Measurements from ENCODE around the gene SMC5. TPM values are rescaled to one million over a fixed set of nuclear protein-coding genes. Genes with fewer than 3 reads are reported as not detected.

Gene SMC5
- total RNA-seq, 2 donors from 2014 or later = 22.6 to 46.1 TPM

DNA sequence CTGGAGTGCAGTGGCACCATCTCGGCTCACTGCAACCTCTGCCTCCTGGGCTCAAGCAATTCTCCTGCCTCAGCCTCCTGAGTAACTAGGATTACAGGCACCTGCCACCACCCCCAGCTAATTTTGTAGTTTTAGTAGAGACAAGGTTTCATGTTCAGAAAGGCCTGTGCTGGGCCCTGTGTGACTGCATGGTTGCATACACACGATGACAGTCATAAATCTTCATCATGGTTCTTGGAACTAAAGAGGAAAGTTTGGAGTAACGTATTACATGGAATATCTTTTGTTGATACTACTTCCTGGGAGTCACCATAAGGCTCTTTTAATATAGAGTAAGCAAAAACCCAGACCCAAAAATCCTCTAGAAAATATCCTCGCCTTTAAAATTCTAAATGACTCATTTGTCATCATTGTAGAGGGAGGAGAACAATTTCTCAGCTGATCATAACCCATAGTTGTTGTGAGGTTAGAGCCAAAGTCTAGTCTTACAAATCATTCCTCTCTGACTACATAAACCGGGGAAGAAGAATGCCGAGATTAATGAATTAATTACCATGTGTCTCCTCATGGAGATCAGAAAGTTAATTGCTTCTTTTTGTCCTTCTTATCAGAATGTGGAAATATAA lies 108.6 kb downstream of the SMC5 start:
- Histone ChIP-seq H3K4me3 (no peak overlapping the region), H3K36me3 (no peaks in the 10 kb centered on the region), H3K4me1 (ENCODE audit: control insufficient read depth in 1 of 2, low read depth in 2 of 2) (no peaks in the 10 kb centered on the region), H3K27me3 (replicated peaks; ENCODE audit: insufficient read depth) (no peaks in the 10 kb centered on the region), H3K27ac (no peak overlapping the region), H3K9me3 (no peaks in the 10 kb centered on the region)
- no peak for DNase-seq (ENCODE audit: low spot score)
- TF ChIP-seq, protein P1, sequence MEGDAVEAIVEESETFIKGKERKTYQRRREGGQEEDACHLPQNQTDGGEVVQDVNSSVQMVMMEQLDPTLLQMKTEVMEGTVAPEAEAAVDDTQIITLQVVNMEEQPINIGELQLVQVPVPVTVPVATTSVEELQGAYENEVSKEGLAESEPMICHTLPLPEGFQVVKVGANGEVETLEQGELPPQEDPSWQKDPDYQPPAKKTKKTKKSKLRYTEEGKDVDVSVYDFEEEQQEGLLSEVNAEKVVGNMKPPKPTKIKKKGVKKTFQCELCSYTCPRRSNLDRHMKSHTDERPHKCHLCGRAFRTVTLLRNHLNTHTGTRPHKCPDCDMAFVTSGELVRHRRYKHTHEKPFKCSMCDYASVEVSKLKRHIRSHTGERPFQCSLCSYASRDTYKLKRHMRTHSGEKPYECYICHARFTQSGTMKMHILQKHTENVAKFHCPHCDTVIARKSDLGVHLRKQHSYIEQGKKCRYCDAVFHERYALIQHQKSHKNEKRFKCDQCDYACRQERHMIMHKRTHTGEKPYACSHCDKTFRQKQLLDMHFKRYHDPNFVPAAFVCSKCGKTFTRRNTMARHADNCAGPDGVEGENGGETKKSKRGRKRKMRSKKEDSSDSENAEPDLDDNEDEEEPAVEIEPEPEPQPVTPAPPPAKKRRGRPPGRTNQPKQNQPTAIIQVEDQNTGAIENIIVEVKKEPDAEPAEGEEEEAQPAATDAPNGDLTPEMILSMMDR (IDR thresholded peaks at IDR 0.05) = no peak
- ATAC-seq (ENCODE audit: insufficient number of reproducible peaks, low FRiP score, low read depth) = no peak

DNA sequence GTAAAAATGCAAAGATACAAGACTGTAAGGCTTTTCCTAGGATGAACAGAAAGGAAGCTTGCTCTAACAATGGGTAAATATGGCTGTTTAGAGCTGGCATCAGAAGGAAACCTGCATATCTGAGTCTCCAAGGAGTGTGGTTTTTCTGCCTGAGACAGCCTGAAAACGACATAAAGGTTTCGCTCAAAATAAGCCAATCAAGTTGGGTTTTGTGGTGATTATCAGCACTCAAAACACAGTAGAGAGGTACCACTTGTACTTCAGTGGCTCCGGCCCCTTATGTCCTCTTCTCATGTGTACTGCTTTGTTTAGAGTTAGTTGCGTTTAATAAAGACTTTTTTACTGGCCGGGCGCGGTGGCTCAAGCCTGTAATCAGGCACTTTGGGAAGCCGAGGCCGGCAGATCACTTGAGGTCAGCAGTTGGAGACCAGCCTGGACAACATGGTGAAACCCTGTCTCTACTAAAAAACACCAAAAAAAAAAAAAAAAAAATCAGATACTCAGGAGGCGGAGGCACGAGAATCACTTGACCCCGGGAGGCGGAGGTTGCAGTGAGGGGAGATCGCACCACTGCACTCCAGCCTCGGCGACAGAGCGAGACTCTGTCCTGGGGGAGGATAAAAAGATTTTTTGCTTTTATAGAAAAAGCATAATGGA lies 116.3 kb downstream of the SMC5 start:
- no peaks in the 10 kb centered on the region for H3K27me3 ChIP-seq (replicated peaks; ENCODE audit: insufficient read depth)
- no peaks in the 10 kb centered on the region for H3K4me1 ChIP-seq (ENCODE audit: control insufficient read depth in 1 of 2, low read depth in 2 of 2)
- TF ChIP-seq, protein P1 (IDR thresholded peaks at IDR 0.05) = no peak
- ATAC-seq (ENCODE audit: insufficient number of reproducible peaks, low FRiP score, low read depth) = no peak
- no peak overlapping the region for H3K4me3 ChIP-seq
- no peak for DNase-seq (ENCODE audit: low spot score)
- no peak overlapping the region for H3K27ac ChIP-seq
- H3K36me3 ChIP-seq = no peaks in the 10 kb centered on the region
- H3K9me3 ChIP-seq = no peaks in the 10 kb centered on the region

DNA sequence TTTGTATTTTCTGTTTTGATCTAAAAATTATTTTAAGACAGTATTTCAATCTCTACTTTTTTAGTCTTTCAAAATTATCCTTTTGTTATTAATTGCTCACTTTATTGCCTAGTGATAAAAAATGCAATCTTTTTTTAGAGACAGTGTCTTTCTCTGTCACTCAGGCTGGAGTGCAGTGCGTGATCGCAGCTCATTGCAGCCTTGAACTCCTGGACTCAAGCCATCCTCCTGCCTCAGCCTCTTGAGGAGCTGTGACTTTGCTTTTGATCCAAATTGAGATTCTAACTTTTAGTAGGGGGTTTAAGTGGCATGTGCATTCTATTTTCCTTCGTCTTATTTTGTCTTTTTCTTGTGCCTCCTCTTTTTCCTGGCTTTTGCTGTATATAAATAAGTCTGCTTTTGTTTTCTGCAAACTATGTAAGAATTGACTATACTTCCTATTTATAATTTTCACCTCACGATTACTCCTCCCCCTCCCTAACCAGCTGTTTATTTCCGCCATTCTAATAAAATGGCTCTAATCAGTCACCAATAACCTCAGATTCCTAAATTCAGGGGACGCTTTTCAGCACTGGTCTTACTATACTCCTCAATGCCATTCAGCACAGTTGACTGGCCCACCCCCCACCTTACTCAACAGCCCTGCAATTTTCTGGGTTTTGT lies 123.4 kb downstream of the SMC5 start:
- Histone ChIP-seq H3K27ac (no peak overlapping the region), H3K4me1 (ENCODE audit: control insufficient read depth in 1 of 2, low read depth in 2 of 2) (peaks cover 5 to 18% of the 10 kb centered on the region in 2 donors), H3K27me3 (replicated peaks; ENCODE audit: insufficient read depth) (no peaks in the 10 kb centered on the region), H3K36me3 (peaks cover 15% of the 10 kb centered on the region), H3K9me3 (no peaks in the 10 kb centered on the region), H3K4me3 (no peak overlapping the region)
- TF ChIP-seq, protein P1 (IDR thresholded peaks at IDR 0.05) = no peak
- DNase-seq (ENCODE audit: low spot score) (no peak), ATAC-seq (ENCODE audit: insufficient number of reproducible peaks, low FRiP score, low read depth) (no peak)

DNA sequence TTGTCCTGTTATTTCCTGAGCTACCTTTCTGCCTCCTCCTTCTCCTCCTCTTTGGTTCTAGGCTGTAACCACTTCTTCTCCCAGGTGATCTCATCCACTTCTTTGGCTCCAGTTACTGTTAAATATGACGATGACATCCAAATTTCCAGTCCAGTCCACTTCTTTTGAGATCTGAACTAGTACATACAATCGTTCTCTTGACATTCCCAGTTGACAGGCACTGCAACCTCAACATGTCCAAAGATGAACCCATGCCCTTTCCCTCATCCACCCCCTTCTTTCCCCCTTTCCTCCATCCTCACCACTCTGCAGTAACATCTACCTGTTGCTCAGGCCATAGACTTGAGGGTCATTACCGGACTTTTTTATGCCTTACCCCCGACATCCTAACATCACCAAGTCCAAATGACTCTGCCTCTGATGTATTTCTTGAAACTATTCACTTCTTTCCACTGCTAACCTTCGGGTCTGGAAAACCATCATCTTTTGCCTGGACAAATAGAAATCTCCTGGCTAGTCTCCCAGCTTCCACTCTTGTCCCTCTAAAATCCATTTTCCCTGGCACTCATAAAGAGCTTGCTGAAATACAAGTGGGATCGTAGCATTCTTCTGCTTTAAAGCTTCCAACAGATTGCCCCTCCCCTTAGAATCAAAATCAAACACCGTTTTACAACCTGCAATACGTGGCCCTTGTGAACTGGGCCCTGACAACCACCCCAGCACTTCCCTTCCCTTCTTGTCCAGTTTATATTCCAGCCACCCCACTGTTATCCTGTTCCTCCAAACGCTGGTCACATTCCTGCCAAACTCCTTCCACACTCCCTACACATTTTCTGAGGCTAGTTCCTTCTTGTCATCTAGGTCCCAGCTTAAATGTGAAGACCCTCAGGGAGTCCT lies 124.2 kb downstream of the SMC5 start:
- no peaks in the 10 kb centered on the region for H3K27me3 ChIP-seq (replicated peaks; ENCODE audit: insufficient read depth)
- TF ChIP-seq, protein P1 (IDR thresholded peaks at IDR 0.05) = no peak
- no peak for DNase-seq (ENCODE audit: low spot score)
- H3K36me3 ChIP-seq = peaks cover 15% of the 10 kb centered on the region
- no peaks in the 10 kb centered on the region for H3K9me3 ChIP-seq
- H3K4me3 ChIP-seq = no peak overlapping the region
- H3K4me1 ChIP-seq (ENCODE audit: control insufficient read depth in 1 of 2, low read depth in 2 of 2) = peaks cover 5 to 18% of the 10 kb centered on the region in 2 donors
- no peak for ATAC-seq (ENCODE audit: insufficient number of reproducible peaks, low FRiP score, low read depth)
- H3K27ac ChIP-seq = no peak overlapping the region

All from thoracic aorta (tissue), 2 donors.